ENCODE measurements around the gene AIP. TPM values are rescaled to one million over a fixed set of nuclear protein-coding genes. Genes with fewer than 3 reads are reported as not detected.

AIP gene
- total RNA-seq, 1 experiment from 2014 or later = 35.6 TPM

- Histone ChIP-seq H4K5ac (ENCODE audit: insufficient read length, low read depth, low read length) (no peak overlapping the region), H3K56ac (ENCODE audit: insufficient read length, low read depth, low read length) (no peak overlapping the region), H3K4me1 (ENCODE audit: insufficient read depth, low read length) (no peaks in the 10 kb centered on the region; the same call in 1 of the 2 replicates), H3K79me1 (ENCODE audit: insufficient read depth, low read depth, low read length, poor library complexity, severe bottlenecking) (no peaks in the 10 kb centered on the region), H3K14ac (ENCODE audit: insufficient read depth, low read length) (no peak overlapping the region), H2BK20ac (ENCODE audit: low read depth, low read length, poor library complexity, severe bottlenecking) (no peak overlapping the region), H2BK12ac (ENCODE audit: insufficient read length, low read depth, low read length) (no peak overlapping the region), H3K79me2 (ENCODE audit: insufficient read depth, low read length) (no peaks in the 10 kb centered on the region), H3K23ac (ENCODE audit: insufficient read length, low read depth, low read length) (no peak overlapping the region), H4K91ac (ENCODE audit: insufficient read length, low read depth, low read length) (no peak overlapping the region), H3K9me3 (ENCODE audit: control insufficient read depth, low read depth, low read length) (no peaks in the 10 kb centered on the region), H2BK15ac (ENCODE audit: low read depth, low read length) (no peak overlapping the region), H2AK5ac (ENCODE audit: insufficient read length, low read length) (no peak overlapping the region), H3K4ac (ENCODE audit: low read depth, low read length) (no peak overlapping the region), H4K20me1 (ENCODE audit: control insufficient read depth, insufficient read depth, insufficient read length) (no peaks in the 10 kb centered on the region), H3K4me2 (ENCODE audit: insufficient read depth, insufficient read length, low read length) (no peak overlapping the region), H3K9ac (ENCODE audit: extremely low read depth, insufficient read length, low read length) (no peak overlapping the region), H4K8ac (replicated peaks; ENCODE audit: insufficient read length, low read depth, low read length) (no peak overlapping the region), H2BK120ac (ENCODE audit: low read depth, low read length, poor library complexity, severe bottlenecking) (no peak overlapping the region), H3T11ph (ENCODE audit: low read length) (no peak overlapping the region), H3K27me3 (ENCODE audit: insufficient read depth, low read length) (no peaks in the 10 kb centered on the region), H3K18ac (ENCODE audit: insufficient read length, low read depth, low read length) (no peak overlapping the region), H3K27ac (ENCODE audit: insufficient read length, low read depth, low read length) (no peak overlapping the region), H2BK5ac (ENCODE audit: insufficient read length, low read length) (no peak overlapping the region), H2AFZ (ENCODE audit: low read length) (no peak overlapping the region), H3K23me2 (ENCODE audit: insufficient read length, low read depth, low read length, poor library complexity, severe bottlenecking) (peaks cover 4% of the 10 kb centered on the region)
- peaks cover 4 to 18% of the 10 kb centered on the region in 2 experiments for H3K4me1 Mint-ChIP-seq
- DNase-seq = no peak
- no peaks in the 10 kb centered on the region; the same call in 1 of the 2 replicates for H3K27me3 Mint-ChIP-seq (ENCODE audit: low read depth)
- no peak overlapping the region for H3K27ac Mint-ChIP-seq
- H3K36me3 Mint-ChIP-seq (ENCODE audit: insufficient read depth in 1 of 3, low read depth in 3 of 3) = peaks cover 10 to 35% (median 33%) of the 10 kb centered on the region in 3 experiments; a peak in 6 of 7 replicates
- no peaks in the 10 kb centered on the region for H3K9me3 Mint-ChIP-seq
- peak overlapping the region in 1 of 2 experiments; percentile 40; a peak in 2 of 5 replicates for H3K4me3 Mint-ChIP-seq
- WGBS (ENCODE audit: extremely low coverage, insufficient read length, low lambda C conversion rate) = no CpG with 5 or more reads among the region's 17 CpGs
- TF ChIP-seq CTCF (conservative IDR thresholded peaks at IDR 0.05) = no peak
Measured at GRCh38 chr11:67440229-67441097, 42.4 kb upstream of the AIP start.

Data from H9 (cell line).